ENCODE data around the gene ADAMTS16.

ADAMTS16 gene

GRCh38 chr5:5363045-5363444, 222.9 kb downstream of the ADAMTS16 start:
- no peak for DNase-seq (ENCODE audit: insufficient read length, low spot score)
- FAIRE-seq = no peak
- TF ChIP-seq POLR2A (IDR thresholded peaks at IDR 0.05; ENCODE audit: low read depth, low read length) = no peak

GRCh38 chr5:5364932-5365331, 224.8 kb downstream of the ADAMTS16 start:
- DNase-seq (ENCODE audit: insufficient read length, low spot score) (no peak), FAIRE-seq (no peak)
- no peak for TF ChIP-seq POLR2A (IDR thresholded peaks at IDR 0.05; ENCODE audit: low read depth, low read length)

GRCh38 chr5:5367739-5368138, 227.6 kb downstream of the ADAMTS16 start:
- FAIRE-seq (no peak), DNase-seq (ENCODE audit: insufficient read length, low spot score) (no peak)
- TF ChIP-seq POLR2A (IDR thresholded peaks at IDR 0.05; ENCODE audit: low read depth, low read length) = no peak

DNA sequence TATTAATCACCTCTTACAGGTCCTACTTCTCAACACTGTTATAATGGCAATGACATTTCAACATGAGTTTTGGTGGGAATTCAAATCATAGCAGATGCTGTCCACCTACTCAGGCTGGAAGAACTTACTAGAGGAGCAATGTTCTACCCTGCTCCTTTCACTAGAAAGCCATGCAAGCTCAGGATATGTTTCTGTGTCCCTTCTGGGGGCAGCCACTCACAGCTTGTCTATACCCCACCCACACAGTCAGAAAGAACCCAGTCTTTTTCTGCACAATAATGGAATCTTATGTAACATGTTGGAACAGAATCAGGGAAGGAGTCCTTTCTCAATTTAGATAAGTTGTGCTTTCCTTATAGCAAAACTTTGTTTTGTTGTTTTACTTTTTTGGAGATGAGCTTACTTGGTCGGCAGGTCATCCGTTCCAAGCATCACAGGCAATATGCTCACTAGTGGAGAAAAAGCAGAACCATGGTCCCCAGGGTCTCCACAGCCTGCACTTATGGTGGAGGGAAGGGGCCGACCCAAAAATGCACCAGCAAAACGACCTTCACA, 229.0 kb downstream of the ADAMTS16 start:
- DNase-seq (ENCODE audit: insufficient read length, low spot score) (no peak), FAIRE-seq (no peak)
- no peak for TF ChIP-seq POLR2A (IDR thresholded peaks at IDR 0.05; ENCODE audit: low read depth, low read length)

Measured in H54 (cell line).